Pericardium fibroblast (primary cell): Measurements from ENCODE around the gene TIRAP. TPM values are rescaled to one million over a fixed set of nuclear protein-coding genes. Genes with fewer than 3 reads are reported as not detected.

Source experiments
- total RNA-seq: library from RNA; depleted of rRNA; stranded (reverse); fragments of >200 nt; gene quantifications from 2 replicates; pipeline ENCODE4 v1.2.3, GENCODE V29; 2015

The TIRAP gene, protein sequence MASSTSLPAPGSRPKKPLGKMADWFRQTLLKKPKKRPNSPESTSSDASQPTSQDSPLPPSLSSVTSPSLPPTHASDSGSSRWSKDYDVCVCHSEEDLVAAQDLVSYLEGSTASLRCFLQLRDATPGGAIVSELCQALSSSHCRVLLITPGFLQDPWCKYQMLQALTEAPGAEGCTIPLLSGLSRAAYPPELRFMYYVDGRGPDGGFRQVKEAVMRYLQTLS
- 2.9 and 4.3 TPM in 2 replicates for total RNA-seq

GRCh38 chr11:126282736-126283591 is at the start of gene TIRAP:
TIRAP (plus strand) TSS chr11:126283093; CDS start chr11:126290895, 7,802 bp downstream.

GRCh38 chr11:126268708-126269579 is 13.9 kb upstream of the TIRAP start, which contains the start of the genes FOXRED1 and SRPRA:
FOXRED1 (plus strand) TSS chr11:126269154; CDS start chr11:126269207, 53 bp downstream.
SRPRA (minus strand) TSS chr11:126268895; CDS start chr11:126268804, 91 bp downstream.

GRCh38 chr11:126303623-126304456 is 20.9 kb downstream of the TIRAP start, which contains the start of gene DCPS:
DCPS (plus strand) TSS chr11:126304060; CDS start chr11:126304081, 21 bp downstream.

Other genes with a start within 250 kb of the TIRAP start
- gene CDON, start 220.2 kb upstream of the TIRAP start, total RNA-seq, result 49.0 and 81.3 TPM in 2 replicates
- 13.8 and 19.3 TPM in 2 replicates for gene RPUSD4, start 71.4 kb upstream of the TIRAP start, total RNA-seq
- 16.6 and 33.6 TPM in 2 replicates for gene FAM118B, start 71.3 kb upstream of the TIRAP start, total RNA-seq
- 52.3 and 81.1 TPM in 2 replicates for gene SRPRA, start 14.2 kb upstream of the TIRAP start, total RNA-seq
- gene FOXRED1, start 13.9 kb upstream of the TIRAP start, total RNA-seq, result 7.2 and 16.0 TPM in 2 replicates
- 9.7 and 20.7 TPM in 2 replicates for gene DCPS, start 21.0 kb downstream of the TIRAP start, total RNA-seq
- gene ST3GAL4, start 72.6 kb downstream of the TIRAP start, total RNA-seq, result 30.9 and 63.0 TPM in 2 replicates